LNCAP (cell line): ENCODE data around the gene YPEL3.

Experiments
- TF ChIP-seq, protein P1 (sequence below): fragments of 450-650 bp; IDR thresholded peaks from 2 replicates; pipeline ENCODE4 v1.5.1; 2017; ENCODE audit warnings: mild to moderate bottlenecking

YPEL3 gene

DNA sequence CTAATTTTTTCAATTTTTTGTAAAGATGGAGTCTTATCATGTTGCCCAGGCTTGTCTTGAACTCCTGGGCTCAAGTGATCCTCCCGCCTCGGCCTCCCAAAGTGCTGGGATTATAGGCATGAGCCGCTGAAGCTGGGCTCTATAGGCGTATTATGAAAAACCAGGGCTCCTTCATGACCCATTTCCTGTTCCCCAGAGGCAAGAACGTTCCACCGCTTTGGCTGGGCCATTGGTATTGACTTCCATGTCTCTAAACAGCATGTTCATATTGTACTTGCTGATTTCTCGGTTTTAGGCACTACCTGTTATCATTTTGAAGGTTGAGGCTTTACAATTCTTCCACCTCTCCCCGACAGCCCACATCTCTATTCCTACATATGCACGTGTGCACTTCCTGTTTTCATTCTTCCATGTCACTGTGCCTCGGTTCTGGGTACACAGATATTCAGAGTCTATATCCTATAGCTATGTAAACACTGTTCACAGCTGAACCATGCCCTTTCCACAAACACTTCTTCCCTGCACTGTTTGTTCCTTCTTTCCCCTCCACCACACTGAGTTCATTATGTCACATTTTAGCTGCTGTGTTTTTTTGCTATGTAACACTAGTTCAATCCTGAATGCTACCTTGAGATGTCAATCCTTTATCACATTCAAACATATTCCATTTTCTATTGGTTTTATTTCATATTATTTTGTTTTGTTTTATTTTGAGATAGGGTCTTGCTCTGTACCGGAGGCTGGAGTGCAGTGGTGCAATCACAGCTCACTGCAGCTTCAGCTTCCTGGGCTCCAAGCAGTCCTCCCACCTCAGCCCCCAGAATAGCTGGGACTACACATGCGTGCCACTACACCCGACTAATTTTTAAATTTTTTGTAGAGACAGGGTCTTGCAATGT lies 43.8 kb upstream of the YPEL3 start:
- TF ChIP-seq, protein P1, sequence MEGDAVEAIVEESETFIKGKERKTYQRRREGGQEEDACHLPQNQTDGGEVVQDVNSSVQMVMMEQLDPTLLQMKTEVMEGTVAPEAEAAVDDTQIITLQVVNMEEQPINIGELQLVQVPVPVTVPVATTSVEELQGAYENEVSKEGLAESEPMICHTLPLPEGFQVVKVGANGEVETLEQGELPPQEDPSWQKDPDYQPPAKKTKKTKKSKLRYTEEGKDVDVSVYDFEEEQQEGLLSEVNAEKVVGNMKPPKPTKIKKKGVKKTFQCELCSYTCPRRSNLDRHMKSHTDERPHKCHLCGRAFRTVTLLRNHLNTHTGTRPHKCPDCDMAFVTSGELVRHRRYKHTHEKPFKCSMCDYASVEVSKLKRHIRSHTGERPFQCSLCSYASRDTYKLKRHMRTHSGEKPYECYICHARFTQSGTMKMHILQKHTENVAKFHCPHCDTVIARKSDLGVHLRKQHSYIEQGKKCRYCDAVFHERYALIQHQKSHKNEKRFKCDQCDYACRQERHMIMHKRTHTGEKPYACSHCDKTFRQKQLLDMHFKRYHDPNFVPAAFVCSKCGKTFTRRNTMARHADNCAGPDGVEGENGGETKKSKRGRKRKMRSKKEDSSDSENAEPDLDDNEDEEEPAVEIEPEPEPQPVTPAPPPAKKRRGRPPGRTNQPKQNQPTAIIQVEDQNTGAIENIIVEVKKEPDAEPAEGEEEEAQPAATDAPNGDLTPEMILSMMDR, result no peak

DNA sequence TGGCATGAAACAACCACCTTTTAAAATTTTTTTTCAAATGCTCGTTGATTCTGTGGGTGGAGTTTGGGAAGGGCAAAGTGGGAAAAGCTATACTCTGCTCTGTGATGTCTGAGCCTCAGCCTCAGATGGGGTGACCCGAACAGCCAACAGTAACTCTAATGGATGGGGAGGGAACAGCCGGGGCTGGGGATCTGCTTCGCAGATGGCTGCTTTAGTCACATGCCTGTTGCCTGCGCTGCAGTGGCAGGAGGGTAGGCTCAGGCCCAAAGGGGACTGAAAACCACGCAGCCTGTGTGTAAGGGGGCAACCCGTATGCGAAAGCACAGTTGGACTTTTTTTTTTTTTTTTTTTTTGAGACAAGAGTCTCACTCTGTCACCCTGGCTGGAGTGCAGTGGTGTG lies 41.9 kb upstream of the YPEL3 start:
- TF ChIP-seq, protein P1, result no peak

DNA sequence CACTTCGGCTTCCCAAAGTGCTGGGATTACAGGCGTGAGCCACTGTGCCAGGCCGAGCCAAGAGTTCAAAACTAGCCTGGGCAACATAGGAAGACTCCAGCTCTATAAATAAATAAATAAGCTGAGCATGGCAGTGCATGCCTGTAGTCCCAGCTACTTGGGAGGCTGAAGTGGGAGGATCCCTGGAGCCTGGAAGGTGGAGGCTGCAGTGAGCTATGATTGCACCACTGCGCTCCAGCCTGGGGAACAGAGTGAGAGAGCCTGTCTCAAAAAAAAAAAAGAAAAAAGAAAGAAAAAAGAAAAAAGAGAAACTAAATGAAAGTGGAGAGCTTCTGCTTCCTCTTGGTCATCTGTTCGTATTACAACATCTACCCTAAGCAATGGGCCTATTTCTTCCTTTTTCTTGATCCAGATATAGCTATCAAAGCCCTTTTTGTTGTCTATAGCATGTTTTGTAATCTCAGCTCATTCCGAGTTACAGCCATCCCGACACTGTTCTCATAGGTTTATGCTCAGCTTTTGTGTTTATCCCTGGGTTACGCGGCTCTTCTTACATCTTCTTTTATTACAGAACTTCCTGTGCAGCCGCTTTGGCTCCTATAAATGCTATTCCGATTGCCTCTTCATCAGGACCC lies 41.1 kb upstream of the YPEL3 start:
- TF ChIP-seq, protein P1, result no peak

DNA sequence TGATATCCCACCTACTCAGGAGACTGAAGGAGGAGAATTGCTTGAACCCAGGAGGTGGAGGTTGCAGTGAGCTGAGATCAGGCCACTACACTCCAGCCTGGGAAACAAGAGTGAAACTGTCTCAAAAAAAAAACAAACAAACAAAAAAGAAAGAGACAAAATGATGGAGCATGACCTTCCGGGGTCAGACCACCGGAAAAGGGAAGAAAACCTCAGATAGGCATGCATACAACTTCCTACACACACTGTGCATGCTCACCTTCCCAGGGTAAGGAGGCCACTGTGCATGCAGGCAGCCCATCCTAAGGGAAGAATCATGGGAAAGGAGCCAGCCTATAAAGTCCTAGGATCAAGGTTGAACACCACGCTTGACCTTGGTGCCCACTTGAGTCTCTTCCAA lies 36.6 kb upstream of the YPEL3 start:
- TF ChIP-seq, protein P1, result no peak

DNA sequence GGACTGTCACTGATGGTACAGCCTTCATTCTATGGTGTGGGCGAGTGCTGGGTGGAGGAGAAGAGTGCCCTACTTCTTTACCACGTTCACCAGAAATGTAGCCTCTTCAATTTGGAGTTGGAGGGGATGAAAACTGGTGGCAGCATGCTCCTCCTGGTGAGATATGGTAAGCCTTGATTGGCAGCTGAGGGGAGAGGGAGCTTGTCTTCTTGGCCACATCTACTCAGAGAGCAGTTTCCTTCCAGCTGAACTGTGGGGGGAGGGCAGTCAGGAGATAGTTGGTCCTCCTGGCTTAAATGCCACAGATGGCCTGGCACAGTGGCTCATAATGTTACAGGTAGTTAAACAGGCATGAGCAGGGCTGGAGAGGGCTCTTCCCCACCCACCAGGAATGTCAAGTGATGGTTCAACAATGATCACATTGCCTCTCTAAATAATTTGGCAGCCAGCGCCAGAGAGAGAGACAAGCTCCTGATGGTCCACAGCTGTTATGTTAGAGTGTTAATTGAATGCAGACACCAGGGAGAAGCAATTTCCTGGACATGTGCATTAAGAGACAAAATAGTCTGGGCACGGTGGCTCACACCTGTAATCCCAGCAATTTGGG lies 36.0 kb upstream of the YPEL3 start:
- TF ChIP-seq, protein P1, result no peak

DNA sequence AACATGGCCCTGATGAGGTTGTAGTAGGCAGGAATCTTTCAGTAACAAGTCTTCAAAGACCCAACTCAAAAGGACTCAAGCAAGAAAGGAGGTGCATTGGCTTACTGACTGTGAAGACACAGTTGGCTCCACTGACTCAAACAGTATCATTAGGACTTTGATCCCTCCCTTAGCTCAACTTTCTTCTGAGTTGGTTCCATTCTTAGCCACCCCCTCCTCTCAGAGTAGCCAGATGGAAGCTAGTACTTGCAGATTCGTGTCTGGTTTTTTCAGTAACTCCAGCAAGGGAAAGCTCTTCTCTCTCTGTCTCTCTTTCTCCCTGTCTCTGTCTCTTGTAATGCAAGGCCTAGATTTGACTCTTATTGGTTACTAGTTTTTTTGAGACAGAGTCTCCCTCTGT lies 32.0 kb upstream of the YPEL3 start:
- TF ChIP-seq, protein P1, result no peak

DNA sequence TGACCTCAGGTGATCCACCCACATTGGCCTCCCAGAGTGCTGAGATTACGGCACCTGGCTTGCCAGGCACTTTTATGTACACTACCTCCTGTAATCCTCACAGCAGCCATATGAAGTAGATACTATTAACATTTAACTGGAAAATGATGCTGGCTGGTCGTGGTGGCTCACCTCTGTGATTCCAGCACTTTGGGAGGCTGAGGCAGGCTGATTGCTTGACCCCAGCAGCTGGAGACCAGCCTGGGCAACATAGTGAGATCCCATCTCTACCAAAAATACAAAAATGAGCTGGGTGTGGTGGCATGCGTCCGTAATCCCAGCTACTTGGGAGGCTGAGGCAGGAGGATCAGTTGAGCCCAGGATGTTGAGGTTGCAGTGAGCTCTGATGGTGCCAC lies 29.0 kb upstream of the YPEL3 start:
- TF ChIP-seq, protein P1, result no peak
